Measurements from ENCODE around the gene ABCA6. TPM values are rescaled to one million over a fixed set of nuclear protein-coding genes. Genes with fewer than 3 reads are reported as not detected.

The ABCA6 gene
- total and polyA plus RNA-seq, 2 of the 13 experiments (the other 11 are each of a cell fraction or from before 2014, with no cell fraction given), result 0.05 to 0.11 TPM

DNA sequence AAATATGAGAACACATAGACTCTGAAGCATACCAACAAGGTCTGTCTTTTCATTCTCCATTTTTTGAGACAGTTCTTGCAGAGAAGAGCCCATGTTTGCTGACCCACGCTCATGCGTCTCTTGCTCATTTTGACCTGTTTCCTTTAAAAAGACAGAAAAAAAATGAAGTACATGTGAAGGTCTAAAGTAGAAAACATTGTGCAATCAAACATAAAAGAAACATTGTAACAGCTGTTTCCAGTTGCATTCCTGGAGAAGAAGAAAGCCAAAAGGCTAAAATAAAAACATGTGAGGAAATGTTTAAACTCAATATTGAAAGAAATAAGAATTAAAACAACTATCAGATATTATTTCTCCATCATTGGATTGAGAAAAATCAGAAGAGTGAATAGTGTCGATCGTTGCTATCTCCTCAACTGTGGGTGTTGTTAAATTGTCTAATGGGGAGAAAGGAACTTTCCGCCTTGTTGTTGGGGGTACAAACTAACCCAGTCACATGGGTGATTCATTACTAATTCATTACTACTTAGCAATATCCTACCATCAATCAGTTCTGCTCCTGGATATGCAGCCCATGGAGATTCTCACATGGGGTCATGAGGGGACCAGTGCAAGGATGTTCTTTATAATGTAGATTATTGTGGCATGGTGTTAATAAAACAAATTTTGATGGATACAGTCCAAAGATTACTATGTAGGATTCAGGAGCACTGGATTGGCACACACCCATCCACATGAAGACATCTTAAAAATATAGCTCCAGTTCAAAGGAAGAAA is 90.5 kb downstream of the ABCA6 start (continued):
- TF ChIP-seq ZNF589 (CRISPR knock-in tag; conservative IDR thresholded peaks at IDR 0.05) (no peak), TEAD3 (CRISPR knock-in tag; optimal IDR thresholded peaks at IDR 0.05; ENCODE audit: borderline replicate concordance) (peak; percentile 46), RARA (CRISPR knock-in tag; IDR thresholded peaks at IDR 0.05) (peak; percentile 60; the same call in 1 of the 2 replicates), ZNF619 (CRISPR knock-in tag; IDR thresholded peaks at IDR 0.05) (no peak), FOXK1 (CRISPR knock-in tag; IDR thresholded peaks at IDR 0.05; ENCODE audit: borderline replicate concordance, low read depth) (peak; percentile 77), PRMT3 (CRISPR knock-in tag; IDR thresholded peaks at IDR 0.05; ENCODE audit: borderline replicate concordance, low read depth) (no peak), HMG20B (CRISPR knock-in tag; conservative IDR thresholded peaks at IDR 0.05) (no peak), ATF7-NPFF (CRISPR knock-in tag; IDR thresholded peaks at IDR 0.05; ENCODE audit: low read depth) (no peak), RCOR2 (CRISPR knock-in tag; IDR thresholded peaks at IDR 0.05) (peak; percentile 81; the same call in 1 of the 2 replicates), ZBTB40 (IDR thresholded peaks at IDR 0.05) (no peak), ZBTB40 (CRISPR knock-in tag; IDR thresholded peaks at IDR 0.05) (no peak), PCBP1 (IDR thresholded peaks at IDR 0.05; ENCODE audit: borderline replicate concordance, low read depth, low read length) (no peak), PITX1 (CRISPR knock-in tag; IDR thresholded peaks at IDR 0.05) (no peak), ZNF768 (CRISPR knock-in tag; IDR thresholded peaks at IDR 0.05) (no peak)
- TF ChIP-seq, protein P1, sequence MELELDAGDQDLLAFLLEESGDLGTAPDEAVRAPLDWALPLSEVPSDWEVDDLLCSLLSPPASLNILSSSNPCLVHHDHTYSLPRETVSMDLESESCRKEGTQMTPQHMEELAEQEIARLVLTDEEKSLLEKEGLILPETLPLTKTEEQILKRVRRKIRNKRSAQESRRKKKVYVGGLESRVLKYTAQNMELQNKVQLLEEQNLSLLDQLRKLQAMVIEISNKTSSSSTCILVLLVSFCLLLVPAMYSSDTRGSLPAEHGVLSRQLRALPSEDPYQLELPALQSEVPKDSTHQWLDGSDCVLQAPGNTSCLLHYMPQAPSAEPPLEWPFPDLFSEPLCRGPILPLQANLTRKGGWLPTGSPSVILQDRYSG (CRISPR knock-in tag; IDR thresholded peaks at IDR 0.05), result no peak
- TF ChIP-seq, protein P2, sequence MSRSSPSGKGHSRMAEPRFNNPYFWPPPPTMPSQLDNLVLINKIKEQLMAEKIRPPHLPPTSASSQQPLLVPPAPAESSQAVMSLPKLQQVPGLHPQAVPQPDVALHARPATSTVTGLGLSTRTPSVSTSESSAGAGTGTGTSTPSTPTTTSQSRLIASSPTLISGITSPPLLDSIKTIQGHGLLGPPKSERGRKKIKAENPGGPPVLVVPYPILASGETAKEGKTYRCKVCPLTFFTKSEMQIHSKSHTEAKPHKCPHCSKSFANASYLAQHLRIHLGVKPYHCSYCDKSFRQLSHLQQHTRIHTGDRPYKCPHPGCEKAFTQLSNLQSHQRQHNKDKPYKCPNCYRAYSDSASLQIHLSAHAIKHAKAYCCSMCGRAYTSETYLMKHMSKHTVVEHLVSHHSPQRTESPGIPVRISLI (CRISPR knock-in tag; IDR thresholded peaks at IDR 0.05; ENCODE audit: borderline replicate concordance), result peak; percentile 91
- TF ChIP-seq, protein P3, sequence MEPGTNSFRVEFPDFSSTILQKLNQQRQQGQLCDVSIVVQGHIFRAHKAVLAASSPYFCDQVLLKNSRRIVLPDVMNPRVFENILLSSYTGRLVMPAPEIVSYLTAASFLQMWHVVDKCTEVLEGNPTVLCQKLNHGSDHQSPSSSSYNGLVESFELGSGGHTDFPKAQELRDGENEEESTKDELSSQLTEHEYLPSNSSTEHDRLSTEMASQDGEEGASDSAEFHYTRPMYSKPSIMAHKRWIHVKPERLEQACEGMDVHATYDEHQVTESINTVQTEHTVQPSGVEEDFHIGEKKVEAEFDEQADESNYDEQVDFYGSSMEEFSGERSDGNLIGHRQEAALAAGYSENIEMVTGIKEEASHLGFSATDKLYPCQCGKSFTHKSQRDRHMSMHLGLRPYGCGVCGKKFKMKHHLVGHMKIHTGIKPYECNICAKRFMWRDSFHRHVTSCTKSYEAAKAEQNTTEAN (CRISPR knock-in tag; conservative IDR thresholded peaks at IDR 0.05), result peak; percentile 43; the same call in 1 of the 2 replicates

All from HepG2 (cell line).